SU-DHL-6 (cell line): ENCODE results near the gene PLOD2.

Experiments
- H2AFZ ChIP-seq: fragments of 200-600 bp; sonication (generic); 2 replicates; pipeline ENCODE4 v1.6.1; 2014; ENCODE audit warnings: low read depth, mild to moderate bottlenecking, moderate library complexity, mixed read lengths, antibody characterized with exemption, low read length; ENCODE audit not compliant: severe bottlenecking
- H3F3A ChIP-seq: fragments of 200-600 bp; shearing (Covaris generic); 2 replicates; pipeline ENCODE4 v1.6.0; 2016; ENCODE audit warnings: antibody characterized with exemption, mild to moderate bottlenecking; ENCODE audit not compliant: insufficient read depth
- H3K27ac ChIP-seq: fragments of 200-600 bp; sonication (generic); 2 replicates; pipeline ENCODE4 v1.5.1; 2016; ENCODE audit warnings: low read depth, mild to moderate bottlenecking, low read length, moderate library complexity, mixed read lengths
- H3K27me3 ChIP-seq: fragments of 200-600 bp; sonication (generic), shearing (Covaris generic); 2 replicates; pipeline ENCODE4 v1.6.0; 2014; ENCODE audit warnings: mild to moderate bottlenecking, low read length
- H3K36me3 ChIP-seq: fragments of 200-600 bp; sonication (generic); 2 replicates; pipeline ENCODE4 v1.6.1; 2014; ENCODE audit warnings: mild to moderate bottlenecking, low read length, mixed read lengths
- H3K4me2 ChIP-seq: fragments of 300-600, 200-600 bp; shearing (Covaris generic), sonication (generic); 2 replicates; pipeline ENCODE4 v1.6.0; 2014; ENCODE audit warnings: low read length, low read depth, mild to moderate bottlenecking; ENCODE audit not compliant: poor library complexity, severe bottlenecking
- H3K4me3 ChIP-seq: fragments of 200-600 bp; sonication (generic); 2 replicates; pipeline ENCODE4 v1.5.1; 2014; ENCODE audit warnings: antibody characterized with exemption, low read length, mild to moderate bottlenecking, mixed read lengths; ENCODE audit not compliant: insufficient read depth, poor library complexity, severe bottlenecking
- H3K79me2 ChIP-seq: fragments of 200-600 bp; sonication (generic); 2 replicates; pipeline ENCODE4 v1.6.1; 2014; ENCODE audit warnings: mild to moderate bottlenecking, low read length, moderate library complexity; ENCODE audit not compliant: insufficient read depth
- H3K9ac ChIP-seq: fragments of 200-600 bp; sonication (generic); 2 replicates; pipeline ENCODE4 v1.7.0; 2014; ENCODE audit warnings: mild to moderate bottlenecking, low read length
- H3K9me2 ChIP-seq: fragments of 200-600 bp; sonication (generic); replicated peaks from 2 replicates; pipeline ENCODE4 v1.6.1; 2014; ENCODE audit warnings: low read length; ENCODE audit not compliant: insufficient read depth
- H3K9me3 ChIP-seq: fragments of 200-600 bp; sonication (generic); 2 replicates; pipeline ENCODE4 v1.6.1; 2014; ENCODE audit warnings: low read length, mixed read lengths; ENCODE audit not compliant: insufficient read depth
- H4K20me1 ChIP-seq: fragments of 200-600 bp; sonication (generic); 2 replicates; pipeline ENCODE4 v1.6.1; 2014; ENCODE audit warnings: low read depth, mild to moderate bottlenecking, antibody characterized with exemption, low read length, moderate library complexity, mixed read lengths
- EZH2phosphoT487 ChIP-seq: fragments of 200-600 bp; sonication (generic), shearing (Covaris generic); conservative IDR thresholded peaks from 2 replicates; pipeline ENCODE4 v1.6.1; 2018; ENCODE audit warnings: mild to moderate bottlenecking, antibody characterized with exemption, low read length, moderate library complexity, mixed read lengths
- TF ChIP-seq, protein P1 (sequence below): fragments of 200-600 bp; sonication (generic); IDR thresholded peaks from one replicate; pipeline ENCODE4 v1.5.1; 2017; ENCODE audit warnings: antibody characterized with exemption, mild to moderate bottlenecking, low read length, moderate library complexity; ENCODE audit not compliant: insufficient read depth, poor library complexity, severe bottlenecking

The PLOD2 gene

DNA sequence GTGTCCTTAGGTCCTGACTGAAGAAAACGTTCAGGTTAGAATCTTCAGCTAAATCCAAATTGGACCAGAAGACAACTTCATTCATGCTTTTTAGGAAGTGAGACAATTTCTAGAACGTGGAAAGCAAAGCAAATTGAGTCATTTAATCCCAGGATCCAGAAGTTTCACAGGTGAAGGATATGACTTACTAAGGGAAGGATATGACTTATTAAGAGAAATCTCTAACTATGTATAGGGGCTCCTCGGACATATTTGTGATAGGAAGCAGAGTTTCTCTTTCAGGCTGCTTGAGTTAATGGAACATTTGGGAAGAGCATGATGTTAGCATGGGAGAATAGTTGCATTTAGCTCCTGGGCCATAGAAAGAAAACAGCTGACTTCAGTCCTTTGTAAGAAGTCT lies 16.1 kb upstream of the PLOD2 start:
- H2AFZ ChIP-seq: no peak overlapping the region
- no peak for TF ChIP-seq EZH2phosphoT487
- TF ChIP-seq, protein P1, sequence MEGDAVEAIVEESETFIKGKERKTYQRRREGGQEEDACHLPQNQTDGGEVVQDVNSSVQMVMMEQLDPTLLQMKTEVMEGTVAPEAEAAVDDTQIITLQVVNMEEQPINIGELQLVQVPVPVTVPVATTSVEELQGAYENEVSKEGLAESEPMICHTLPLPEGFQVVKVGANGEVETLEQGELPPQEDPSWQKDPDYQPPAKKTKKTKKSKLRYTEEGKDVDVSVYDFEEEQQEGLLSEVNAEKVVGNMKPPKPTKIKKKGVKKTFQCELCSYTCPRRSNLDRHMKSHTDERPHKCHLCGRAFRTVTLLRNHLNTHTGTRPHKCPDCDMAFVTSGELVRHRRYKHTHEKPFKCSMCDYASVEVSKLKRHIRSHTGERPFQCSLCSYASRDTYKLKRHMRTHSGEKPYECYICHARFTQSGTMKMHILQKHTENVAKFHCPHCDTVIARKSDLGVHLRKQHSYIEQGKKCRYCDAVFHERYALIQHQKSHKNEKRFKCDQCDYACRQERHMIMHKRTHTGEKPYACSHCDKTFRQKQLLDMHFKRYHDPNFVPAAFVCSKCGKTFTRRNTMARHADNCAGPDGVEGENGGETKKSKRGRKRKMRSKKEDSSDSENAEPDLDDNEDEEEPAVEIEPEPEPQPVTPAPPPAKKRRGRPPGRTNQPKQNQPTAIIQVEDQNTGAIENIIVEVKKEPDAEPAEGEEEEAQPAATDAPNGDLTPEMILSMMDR: no peak

DNA sequence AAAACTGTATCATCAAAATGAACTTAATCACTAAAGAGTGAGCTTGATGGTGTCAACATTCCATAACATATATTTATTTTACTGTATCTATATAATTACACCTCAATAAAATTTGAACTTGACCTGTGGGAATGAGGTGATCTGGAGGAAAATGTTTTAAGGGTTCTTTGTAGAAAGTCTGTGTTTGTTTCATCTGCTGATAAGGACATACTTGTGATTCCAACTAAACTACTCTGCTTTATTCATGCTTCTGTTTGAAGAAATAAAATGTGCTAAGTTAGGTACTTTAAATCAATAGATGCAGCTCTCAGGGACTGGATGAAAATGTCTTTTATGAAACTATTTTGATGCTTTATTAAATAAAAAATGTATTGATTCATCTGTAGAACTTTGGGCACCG lies 11.6 kb upstream of the PLOD2 start:
- H3K27me3 ChIP-seq: no peaks in the 10 kb centered on the region
- no peaks in the 10 kb centered on the region for H3F3A ChIP-seq
- H3K4me2 ChIP-seq: no peak overlapping the region
- H3K36me3 ChIP-seq: no peaks in the 10 kb centered on the region
- H4K20me1 ChIP-seq: no peaks in the 10 kb centered on the region
- no peak overlapping the region for H3K27ac ChIP-seq
- H3K79me2 ChIP-seq: no peaks in the 10 kb centered on the region
- H3K9me2 ChIP-seq: no peaks in the 10 kb centered on the region
- H3K9ac ChIP-seq: no peak overlapping the region
- H3K4me3 ChIP-seq: no peak overlapping the region
- no peak overlapping the region for H2AFZ ChIP-seq
- H3K9me3 ChIP-seq: no peaks in the 10 kb centered on the region
- TF ChIP-seq EZH2phosphoT487: no peak
- TF ChIP-seq, protein P1: no peak

More for the DNA sequence above, 16.1 kb upstream of the PLOD2 start:
- Histone ChIP-seq H3K27me3 (no peaks in the 10 kb centered on the region), H3K27ac (no peak overlapping the region), H3K4me3 (no peak overlapping the region), H3K79me2 (no peaks in the 10 kb centered on the region), H3K9me2 (no peaks in the 10 kb centered on the region), H3K36me3 (no peaks in the 10 kb centered on the region), H3K9ac (no peak overlapping the region), H3F3A (no peaks in the 10 kb centered on the region), H4K20me1 (no peaks in the 10 kb centered on the region), H3K9me3 (no peaks in the 10 kb centered on the region), H3K4me2 (no peak overlapping the region)

DNA sequence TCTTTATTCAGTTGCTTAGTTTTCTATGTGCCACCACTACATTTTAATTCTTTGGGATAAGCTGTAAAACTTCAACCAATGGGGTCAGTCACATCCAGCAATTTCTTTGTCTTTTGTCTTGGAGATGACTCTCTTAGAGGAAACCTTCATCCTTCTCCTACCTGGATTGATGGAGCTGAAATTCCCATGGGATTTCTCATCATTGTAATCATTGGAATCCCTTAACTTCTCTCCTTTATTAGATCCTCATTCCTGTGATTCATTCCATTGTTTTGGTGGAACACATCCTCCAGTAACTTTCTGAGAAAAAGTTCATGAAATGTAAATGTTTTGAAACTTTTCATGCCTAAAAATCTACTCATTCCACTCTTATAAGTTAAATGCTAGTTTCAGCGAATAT lies 9.6 kb upstream of the PLOD2 start:
- H3K9ac ChIP-seq: no peak overlapping the region
- H3K9me3 ChIP-seq: no peaks in the 10 kb centered on the region
- no peaks in the 10 kb centered on the region for H4K20me1 ChIP-seq
- H3K4me2 ChIP-seq: no peak overlapping the region
- TF ChIP-seq, protein P1: no peak
- TF ChIP-seq EZH2phosphoT487: no peak
- H3K27me3 ChIP-seq: no peaks in the 10 kb centered on the region
- no peak overlapping the region for H3K27ac ChIP-seq
- no peaks in the 10 kb centered on the region for H3F3A ChIP-seq
- no peaks in the 10 kb centered on the region for H3K9me2 ChIP-seq
- no peaks in the 10 kb centered on the region for H3K79me2 ChIP-seq
- no peak overlapping the region for H3K4me3 ChIP-seq
- H2AFZ ChIP-seq: no peak overlapping the region
- no peaks in the 10 kb centered on the region for H3K36me3 ChIP-seq
